NCI-H128 (cell line): ENCODE data around the gene SEMA5A.

Experiments used
- DNase-seq: peaks from one replicate; lab custom pipeline; 2025; ENCODE audit not compliant: unreplicated experiment; lab: John Stamatoyannopoulos, UW

The SEMA5A gene

GRCh38 chr5:9452181-9452580 is 93.7 kb downstream of the SEMA5A start:
- DNase-seq: no peak

GRCh38 chr5:9451037-9451436 is 94.8 kb downstream of the SEMA5A start:
- DNase-seq: no peak

- no peak for DNase-seq
These were observed 98.2 kb downstream of the SEMA5A start for GRCh38 chr5:9447691-9448090.

- DNase-seq: no peak
These were observed 100.0 kb downstream of the SEMA5A start for GRCh38 chr5:9445826-9446388.

GRCh38 chr5:9444346-9444745 is 101.5 kb downstream of the SEMA5A start:
- DNase-seq: no peak

GRCh38 chr5:9441610-9442009 is 104.3 kb downstream of the SEMA5A start:
- DNase-seq: no peak

- DNase-seq: no peak
These were observed 105.4 kb downstream of the SEMA5A start for GRCh38 chr5:9440517-9440916.

- DNase-seq: no peak
These were observed 106.2 kb downstream of the SEMA5A start for GRCh38 chr5:9439531-9440292.

GRCh38 chr5:9438596-9439354 is 107.1 kb downstream of the SEMA5A start:
- no peak for DNase-seq

GRCh38 chr5:9437741-9438240 is 108.1 kb downstream of the SEMA5A start:
- no peak for DNase-seq

GRCh38 chr5:9431496-9432258 is 114.2 kb downstream of the SEMA5A start:
- no peak for DNase-seq

GRCh38 chr5:9431151-9431495 is 114.8 kb downstream of the SEMA5A start:
- no peak for DNase-seq

GRCh38 chr5:9430306-9430705 is 115.6 kb downstream of the SEMA5A start:
- no peak for DNase-seq

- no peak for DNase-seq
These were observed 116.1 kb downstream of the SEMA5A start for GRCh38 chr5:9429691-9430215.

- DNase-seq: no peak
These were observed 117.6 kb downstream of the SEMA5A start for GRCh38 chr5:9428272-9428671.

- DNase-seq: no peak
These were observed 120.2 kb downstream of the SEMA5A start for GRCh38 chr5:9425710-9426109.

GRCh38 chr5:9423571-9423970 is 122.3 kb downstream of the SEMA5A start:
- no peak for DNase-seq

- no peak for DNase-seq
These were observed 124.0 kb downstream of the SEMA5A start for GRCh38 chr5:9421884-9422283.

GRCh38 chr5:9419794-9420193 is 126.1 kb downstream of the SEMA5A start:
- no peak for DNase-seq

- no peak for DNase-seq
These were observed 130.3 kb downstream of the SEMA5A start for GRCh38 chr5:9415566-9415965.

- no peak for DNase-seq
These were observed 130.8 kb downstream of the SEMA5A start for GRCh38 chr5:9415091-9415490.
